GM18870 (cell line): ENCODE results near the gene SPRR2D.
"Not testable (repeated sequence)": the region's sequence is repeated elsewhere in the genome, so short reads cannot be mapped to it uniquely, and the experiment has no call there.

Experiments used
- ATAC-seq: cut with Tn5 transposase; IDR thresholded peaks from one replicate; pipeline ENCODE4 v1.9.1; 2021; ENCODE audit warnings: moderate library complexity; ENCODE audit not compliant: unreplicated experiment

SPRR2D gene

DNA sequence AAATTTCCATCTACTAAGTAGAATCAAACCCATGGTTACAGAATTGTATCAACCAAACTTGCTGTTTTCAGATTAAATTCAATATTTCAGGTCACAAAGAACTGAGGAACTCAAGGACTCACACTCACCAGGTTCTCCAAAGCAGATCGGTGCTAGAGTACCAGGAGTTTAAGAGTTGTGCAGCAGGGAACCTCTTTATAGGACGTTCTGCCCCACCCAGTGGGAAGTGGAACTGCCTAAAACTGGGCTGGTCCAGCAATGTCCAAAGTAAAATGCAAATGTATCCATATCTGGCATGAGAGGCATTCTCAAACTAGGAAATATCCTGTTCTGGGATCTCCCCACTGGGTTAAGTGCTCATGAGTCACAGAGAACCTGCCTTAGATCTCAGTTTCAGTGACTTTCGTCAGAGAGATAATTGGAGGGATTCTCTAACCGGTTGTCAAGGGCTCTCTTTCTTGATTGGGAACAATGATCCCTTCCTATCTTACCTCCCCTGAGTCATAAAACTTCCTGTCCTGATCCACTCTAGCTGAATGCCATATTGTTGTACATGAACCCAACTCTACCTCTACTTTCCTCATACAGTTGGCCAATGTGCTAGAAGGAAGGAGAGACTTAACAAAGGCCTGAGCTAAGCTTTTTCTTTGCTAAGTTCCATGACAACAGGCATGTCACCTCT, at the start of gene SPRR2D:
Gene SPRR2D, minus strand, starts transcription at position 171 of the 682 bp plus-strand sequence. CDS start 774 bp downstream, outside the sequence.
- ATAC-seq, result no peak

DNA sequence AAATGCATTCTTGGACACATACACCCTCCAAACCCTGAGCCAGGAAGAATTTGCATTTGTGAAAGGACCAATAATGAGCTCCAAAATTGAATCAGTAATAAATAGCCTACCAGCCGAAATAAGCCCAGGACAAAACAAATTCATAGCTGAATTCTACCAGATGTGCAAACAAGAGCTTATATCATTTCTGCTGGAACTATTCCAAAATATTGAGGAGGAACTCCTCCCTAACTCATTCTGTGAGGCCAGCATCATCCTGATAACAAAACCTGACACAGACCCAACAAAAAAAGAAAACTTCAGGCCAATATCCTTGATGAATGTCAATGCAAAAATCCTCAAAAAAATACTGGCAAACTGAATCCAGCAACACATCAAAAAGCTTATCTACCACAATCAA, 46.7 kb upstream of the SPRR2D start:
- no peak for ATAC-seq

DNA sequence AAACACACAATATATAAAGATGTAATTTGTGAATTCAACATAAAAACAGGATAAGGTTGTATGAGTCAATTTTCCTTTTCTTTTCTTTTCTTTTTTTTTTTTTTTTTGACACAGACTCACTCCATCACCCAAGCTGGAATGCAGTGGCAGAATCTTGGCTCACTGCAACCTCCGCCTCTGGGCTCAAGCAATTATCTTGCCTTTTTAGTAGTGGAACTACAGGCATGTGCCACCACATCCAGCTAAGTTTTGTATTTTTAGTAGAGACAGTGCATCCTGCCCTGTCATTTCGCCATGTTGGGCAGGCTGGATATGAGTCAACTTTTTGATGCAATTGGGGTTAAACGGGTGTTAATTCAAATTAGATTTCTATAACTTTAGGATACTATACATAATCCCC, 40.8 kb upstream of the SPRR2D start:
- no peak for ATAC-seq

DNA sequence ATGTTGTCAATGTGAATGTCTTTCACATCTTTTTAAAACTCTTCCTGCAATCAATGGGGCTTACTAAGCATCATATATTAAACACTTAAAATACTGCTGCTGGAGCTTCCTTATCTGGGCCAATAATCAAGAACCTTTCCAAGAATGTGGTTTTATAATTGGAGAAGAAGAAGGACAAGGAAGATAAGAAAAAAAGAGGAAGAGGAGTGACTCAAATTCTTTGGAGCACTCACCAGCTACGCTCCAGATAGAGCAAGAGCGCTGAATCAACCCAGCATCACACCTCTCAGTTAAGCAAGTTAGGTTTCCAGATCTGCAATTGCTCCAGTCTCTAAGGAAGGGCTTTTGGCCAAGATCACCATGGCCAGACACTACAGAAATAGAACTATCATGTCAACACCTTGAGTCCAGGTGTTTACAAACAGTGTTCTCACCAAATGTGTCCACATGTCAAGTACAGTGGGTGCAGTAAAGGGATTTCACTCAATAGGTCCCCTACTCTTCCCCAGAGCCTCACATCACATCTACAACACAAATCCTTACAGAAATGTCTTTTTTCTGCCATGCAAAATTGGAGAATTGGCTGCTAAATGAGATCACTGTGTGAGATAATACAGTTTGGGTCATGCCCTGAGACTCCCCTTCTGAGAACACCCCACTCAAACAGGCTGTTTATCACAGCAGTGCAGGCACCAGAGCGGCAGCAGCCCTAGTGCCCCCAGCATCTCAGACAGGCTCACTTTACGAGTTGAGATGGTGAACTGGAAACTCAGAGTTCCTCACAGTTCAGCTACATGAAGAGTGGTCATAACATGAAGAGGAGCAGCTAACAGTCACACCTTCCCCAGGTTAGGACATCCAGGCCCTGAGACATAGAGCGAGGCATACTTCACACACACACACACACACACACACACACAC, 32.1 kb upstream of the SPRR2D start:
- no peak for ATAC-seq

DNA sequence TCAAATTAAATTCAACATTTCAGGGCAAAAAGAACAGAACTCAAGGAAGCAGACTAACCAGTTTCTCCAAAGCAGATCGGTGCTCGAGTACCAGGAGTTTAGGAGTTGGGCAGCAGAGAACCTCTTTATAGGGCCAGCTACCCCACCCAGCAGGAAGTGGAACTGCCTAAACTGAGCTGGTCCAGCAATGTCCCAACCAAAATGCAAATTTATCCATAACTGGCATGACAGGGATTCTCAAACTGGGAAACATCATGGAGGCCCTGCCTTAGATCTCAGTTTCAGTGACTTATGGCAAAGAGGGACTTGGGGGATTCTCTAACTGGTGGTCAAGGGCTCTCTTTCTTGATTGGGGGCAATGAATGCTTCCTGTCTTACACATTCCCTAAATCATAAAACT, 30.6 kb upstream of the SPRR2D start, which contains the start of gene SPRR2B:
Gene SPRR2B, minus strand, starts transcription at position 101 of the 400 bp plus-strand sequence. CDS start 772 bp downstream, outside the sequence.
- ATAC-seq, result no peak

DNA sequence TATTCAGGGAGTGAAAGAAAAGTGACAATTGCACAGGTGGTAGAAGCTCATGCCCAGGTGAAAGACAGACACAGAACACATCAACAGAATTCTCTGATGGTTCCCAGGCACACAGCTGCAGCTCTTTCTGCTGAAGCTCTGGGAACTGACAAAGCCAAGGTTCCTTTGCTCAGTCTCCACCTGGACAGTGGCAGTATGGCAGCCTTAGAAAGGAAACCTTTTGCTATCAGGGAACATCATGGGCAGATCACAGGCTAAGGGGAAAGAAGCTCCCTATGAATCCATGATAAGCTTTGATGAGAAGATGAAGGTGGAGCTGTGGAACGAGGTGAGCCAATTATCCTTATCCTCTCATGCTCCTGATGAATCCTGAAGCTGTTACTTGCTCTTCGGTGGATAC, 29.3 kb upstream of the SPRR2D start:
- ATAC-seq, result no peak

DNA sequence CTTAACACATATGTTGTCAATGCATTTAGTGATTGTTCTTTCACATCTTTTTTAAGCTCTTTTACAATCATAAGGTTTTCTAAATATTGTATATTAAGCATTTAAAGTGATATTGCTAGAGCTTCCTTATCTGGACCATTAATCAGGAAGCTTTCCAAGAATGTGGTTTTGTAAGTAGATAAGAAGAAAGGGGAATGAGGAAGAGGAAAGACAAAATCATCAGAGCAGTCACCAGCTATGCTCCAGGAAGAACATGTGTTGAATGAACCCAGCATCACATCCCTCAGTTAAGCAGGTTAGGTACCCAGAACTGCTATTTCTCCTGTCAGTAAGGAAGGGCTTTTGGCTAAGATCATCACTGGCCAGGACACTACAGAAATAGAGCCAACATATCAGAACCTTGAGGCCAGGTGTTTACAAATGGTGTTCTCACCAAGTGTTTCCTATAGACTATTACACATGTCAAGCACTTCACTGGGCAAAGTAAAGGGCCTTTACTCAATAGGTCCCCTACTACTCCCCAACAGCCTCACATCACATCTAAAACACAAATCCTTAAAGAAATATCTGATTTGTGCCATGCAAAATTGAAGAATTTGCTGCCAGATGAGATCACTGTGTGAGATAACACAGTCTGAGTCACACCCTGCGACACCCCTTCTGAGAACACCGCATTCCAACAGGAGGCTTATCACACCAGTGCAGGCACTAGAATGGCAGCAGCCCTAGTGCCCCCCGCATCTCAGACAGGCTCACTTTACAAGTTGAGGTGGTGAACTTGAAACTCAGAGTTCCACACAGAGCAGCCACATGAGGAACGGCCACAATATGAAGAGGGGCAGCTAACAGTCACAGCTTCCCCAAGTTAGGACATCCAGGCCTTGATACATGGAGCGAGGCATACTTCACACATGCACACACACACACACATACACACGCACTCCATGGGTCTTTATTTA, 18.2 kb upstream of the SPRR2D start:
- no peak for ATAC-seq

DNA sequence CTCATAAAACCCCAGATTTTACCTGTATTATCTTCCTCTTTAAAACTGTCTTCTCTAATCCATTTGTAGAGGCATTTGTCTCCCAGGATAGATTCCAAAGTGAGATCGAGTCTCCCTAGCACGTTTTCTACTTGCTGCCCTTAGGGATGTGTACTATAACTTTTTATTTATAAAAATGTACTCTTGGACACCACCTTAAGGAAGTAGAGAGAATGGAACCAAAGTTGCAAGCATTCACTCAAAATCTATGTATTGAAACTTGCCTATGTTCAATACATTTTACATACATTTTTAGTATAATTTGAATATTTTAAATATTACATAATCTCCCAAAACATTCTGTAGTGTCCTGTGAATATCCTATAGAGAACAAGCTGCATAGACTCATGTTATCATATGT, 17.2 kb upstream of the SPRR2D start:
- ATAC-seq, result no peak

DNA sequence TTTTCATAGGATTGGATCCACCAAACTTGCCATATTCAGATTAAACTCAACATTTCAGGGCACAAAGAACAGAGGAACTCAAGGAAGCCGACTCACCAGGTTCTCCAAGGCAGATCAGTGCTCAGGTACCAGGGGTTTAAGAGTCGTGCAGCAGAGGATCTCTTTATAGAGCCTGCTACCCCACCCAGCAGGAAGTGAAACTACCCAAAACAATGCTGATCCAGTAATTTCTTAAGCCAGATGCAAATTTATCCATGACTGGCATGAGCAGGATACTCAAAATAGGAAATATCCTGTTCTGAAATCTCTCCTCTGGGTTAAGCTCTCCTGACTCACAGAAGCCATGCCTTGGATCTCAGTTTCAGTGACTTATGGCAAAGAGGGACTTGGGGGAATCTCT, 16.5 kb upstream of the SPRR2D start, which contains the start of gene SPRR2A:
Gene SPRR2A, minus strand, starts transcription at position 138 of the 400 bp plus-strand sequence. CDS start 777 bp downstream, outside the sequence.
- ATAC-seq, result no peak

DNA sequence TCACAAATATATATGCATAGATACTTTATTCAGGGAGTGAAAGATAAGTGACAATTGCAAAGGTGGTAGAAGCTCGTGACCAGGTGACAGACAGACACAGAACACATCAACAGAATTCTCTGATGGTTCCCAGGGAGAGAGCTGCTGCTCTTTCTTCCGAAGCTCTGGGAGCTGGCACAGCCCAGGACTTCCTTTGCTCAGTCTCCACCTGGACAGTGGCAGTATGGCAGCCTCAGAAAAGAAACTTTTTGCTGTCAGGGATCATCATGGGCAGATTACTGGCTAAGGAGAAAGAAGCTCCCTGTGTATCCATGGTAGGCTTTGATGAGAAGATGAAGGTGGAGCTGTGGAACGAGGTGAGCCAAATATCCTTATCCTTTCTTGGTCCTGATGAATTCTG, 15.2 kb upstream of the SPRR2D start:
- ATAC-seq, result not testable (repeated sequence)

DNA sequence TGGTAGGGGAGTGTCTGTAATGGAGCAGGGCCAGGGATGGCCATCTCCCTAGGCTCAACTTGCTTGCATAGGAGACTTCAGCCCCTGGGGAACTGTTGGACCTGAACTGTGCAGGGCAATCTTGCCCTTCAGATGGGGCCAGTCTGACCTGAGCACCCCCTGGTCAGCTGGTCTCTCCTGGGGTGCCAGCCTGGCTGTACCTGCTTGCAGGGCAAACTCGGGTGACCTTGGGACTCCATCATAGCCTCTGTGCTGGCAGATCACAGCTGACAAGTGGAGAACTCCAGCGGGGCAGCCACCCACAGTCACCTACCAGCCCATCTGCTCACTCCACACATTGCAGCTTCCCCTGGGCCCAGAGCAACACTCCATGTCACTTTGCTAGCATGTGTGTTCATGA, 8.3 kb upstream of the SPRR2D start:
- no peak for ATAC-seq

DNA sequence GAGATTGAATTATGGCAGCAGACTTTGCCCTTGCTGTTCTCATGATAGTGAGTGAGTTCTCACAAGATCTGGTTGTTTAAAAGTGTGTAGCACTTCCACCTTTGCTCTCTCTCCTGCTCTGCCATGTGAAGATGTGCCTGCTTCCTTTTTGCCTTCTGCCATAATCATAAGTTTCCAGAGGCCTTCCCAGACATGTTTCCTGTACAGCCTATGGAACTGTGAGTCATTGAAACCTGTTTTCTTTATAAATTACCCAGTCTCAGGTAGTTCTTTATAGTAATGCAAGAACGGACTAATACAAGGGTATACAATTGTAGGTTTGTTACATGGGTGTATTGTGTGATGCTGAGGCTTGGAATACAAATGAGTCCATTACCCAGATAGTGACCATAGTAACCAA, 5.7 kb downstream of the SPRR2D start:
- no peak for ATAC-seq

DNA sequence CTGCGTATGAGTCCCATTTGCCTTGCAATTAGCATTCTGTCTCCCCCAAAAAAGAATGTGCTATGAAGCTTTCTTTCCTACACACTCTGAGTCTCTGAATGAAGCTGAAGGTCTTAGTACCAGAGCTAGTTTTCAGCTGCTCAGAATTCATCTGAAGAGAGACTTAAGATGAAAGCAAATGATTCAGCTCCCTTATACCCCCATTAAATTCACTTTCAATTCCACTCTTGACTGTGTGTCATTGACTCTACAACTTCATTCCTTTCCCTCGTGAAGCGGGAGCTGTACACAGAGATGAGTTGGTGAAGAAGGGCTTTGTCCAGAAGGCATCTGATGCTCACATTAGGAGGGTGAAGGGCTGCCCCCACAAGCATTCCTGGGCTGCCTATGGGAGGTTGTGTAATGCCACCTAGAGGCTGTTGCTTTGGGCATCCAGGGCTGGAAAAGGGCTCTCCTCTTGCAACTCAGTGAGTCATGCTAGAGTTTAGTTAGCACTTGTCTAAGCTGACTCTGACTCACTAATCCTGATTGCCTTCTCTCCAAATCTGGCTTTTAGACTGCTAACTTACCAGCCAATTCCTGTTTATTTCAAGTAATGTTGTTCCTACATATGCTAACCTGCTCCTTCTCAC, 8.1 kb downstream of the SPRR2D start:
- ATAC-seq, result no peak

DNA sequence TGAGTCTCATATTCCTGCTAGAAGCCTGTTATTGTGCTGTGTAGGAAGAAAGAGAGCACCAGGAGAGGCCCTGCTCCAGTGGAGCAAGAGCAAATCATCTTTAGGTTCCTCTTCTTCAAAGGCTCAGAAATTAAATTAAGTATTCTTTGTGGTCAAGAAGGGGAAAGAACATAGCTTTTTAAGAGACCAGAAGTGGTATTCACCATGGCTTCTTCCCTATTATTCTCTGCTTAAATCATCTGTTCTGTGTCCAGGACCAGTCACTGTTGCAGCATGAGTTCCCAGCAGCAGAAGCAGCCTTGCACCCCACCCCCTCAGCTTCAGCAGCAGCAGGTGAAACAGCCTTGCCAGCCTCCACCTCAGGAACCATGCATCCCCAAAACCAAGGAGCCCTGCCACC, 8.8 kb downstream of the SPRR2D start:
- no peak for ATAC-seq

DNA sequence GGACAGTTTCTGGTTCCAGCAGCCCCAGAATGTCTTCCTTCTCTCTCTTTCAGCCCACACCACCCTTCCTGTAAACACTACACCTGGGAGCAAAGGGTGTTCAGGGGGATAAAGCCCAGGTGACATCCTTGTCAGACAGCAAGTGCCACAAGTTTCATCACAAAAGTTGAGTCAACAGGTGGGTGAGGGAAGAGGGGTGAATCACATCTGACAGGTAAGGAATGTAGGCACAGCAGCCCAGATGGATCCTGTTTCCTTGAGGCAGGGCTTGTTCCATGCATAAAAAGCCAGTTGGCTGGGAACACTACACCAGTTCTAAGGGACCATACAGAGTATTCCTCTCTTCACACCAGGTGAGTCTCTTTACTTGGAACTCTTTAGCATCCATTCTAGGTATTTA, 10.0 kb downstream of the SPRR2D start, which contains the start of gene SPRR1B:
Gene SPRR1B, plus strand, starts transcription at position 309 of the 400 bp plus-strand sequence. CDS start 1,143 bp downstream, outside the sequence.
- no peak for ATAC-seq

DNA sequence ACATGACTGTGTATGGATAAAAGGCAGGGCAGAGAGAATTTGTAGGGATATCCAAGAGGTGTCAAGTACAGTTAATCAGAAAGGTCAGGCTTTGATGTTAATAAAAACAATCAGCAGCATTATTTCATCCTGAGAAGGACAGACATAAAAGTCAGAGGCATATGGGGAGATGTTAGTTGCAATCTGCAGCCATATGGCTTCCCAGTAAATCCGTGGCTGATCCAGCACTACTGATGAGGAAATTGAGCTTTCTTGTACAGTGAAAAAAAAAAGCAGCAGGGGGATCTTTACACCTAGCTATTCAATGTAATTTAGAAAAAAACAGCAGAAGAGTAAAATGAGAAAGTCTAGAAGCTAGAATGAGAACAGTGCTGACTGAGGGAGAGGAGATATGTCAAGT, 12.2 kb downstream of the SPRR2D start:
- ATAC-seq, result no peak

DNA sequence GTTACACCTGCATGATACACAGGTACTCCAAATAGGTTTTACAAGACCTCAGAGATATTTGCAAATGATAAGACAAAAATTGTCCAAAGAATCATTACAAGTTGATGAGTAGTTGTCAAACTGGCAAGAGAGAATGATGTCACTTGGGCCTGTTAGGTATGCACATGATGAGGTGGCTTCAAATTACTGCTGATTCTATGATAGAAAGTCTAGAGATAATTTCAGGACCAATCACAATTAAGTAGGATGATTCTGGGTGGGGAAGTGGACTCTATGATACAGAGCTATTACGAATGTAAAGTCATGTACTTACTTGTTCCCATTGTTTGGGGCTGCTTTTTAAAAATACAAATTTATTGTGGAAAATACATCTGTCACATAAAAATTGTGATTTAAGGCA, 15.1 kb downstream of the SPRR2D start:
- ATAC-seq, result no peak

DNA sequence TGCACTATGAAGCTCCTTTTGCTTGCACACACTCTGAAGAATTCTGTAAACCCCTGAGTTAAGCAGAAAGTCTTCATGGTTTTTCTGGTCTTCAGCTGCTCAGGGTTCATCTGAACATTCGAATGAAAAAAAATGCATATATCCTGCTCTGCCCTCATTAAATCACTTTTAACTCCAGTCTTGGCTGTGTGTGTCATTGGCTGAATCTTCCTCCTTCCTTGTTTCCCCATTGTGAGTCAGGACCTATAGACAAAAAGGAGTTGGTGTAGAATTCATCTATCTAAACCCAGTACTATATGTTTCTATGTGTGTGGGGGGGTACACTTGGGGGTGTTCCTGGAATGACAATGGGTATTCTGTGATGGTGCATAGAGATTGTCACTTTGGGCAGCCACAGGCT, 16.5 kb downstream of the SPRR2D start:
- ATAC-seq, result no peak

DNA sequence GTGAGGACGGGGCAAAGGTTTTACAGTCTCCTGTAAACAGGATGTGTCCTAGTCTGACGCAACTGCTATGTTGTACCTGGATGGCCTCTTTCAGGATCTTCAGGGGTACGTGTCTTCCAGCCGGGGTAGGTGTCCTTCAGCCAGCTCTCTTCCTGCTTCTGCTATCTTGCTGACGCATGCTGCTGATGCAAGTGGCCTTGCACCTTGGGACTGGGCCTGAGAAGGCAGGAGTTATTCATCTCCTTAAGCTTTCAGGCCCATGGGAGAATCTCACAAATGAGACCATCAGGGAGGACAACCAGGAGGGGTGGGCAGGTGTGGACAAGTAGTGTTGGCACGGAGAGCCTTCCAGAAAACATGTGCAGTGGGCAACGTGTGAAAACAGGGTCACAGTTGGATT, 17.8 kb downstream of the SPRR2D start:
- ATAC-seq, result no peak

DNA sequence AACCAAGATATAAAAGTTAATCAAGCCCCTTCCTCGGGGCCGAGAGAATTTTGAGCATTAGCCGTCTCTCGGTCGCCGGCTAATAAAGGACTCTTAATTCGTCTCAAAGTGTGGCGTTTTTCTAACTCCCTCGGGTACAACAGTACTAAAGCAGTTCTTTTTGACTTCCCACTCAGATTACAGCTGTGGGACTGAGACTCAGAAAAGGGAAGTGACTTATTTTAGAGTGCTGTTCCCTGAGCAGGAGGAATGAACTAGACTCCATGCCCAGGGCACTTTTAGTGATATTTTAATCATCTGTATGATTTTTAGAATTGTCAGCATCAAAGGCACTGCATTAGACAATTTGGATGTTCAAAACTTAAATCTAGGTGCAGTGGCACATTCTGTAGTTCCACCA, 18.6 kb downstream of the SPRR2D start:
- ATAC-seq, result not testable (repeated sequence)
